Measurements from ENCODE around the gene MYO3B.
"Not testable (repeated sequence)": the region's sequence is repeated elsewhere in the genome, so short reads cannot be mapped to it uniquely, and the experiment has no call there.

The MYO3B gene

GRCh38 chr2:170240629-170241028 is 62.7 kb downstream of the MYO3B start:
- no peak for DNase-seq

- no peak for DNase-seq
Measured at GRCh38 chr2:170241756-170242155, 63.8 kb downstream of the MYO3B start.

- DNase-seq: no peak
Measured at GRCh38 chr2:170243118-170243837, 65.3 kb downstream of the MYO3B start.

- no peak for DNase-seq
Measured at GRCh38 chr2:170243898-170244297, 66.0 kb downstream of the MYO3B start.

DNA sequence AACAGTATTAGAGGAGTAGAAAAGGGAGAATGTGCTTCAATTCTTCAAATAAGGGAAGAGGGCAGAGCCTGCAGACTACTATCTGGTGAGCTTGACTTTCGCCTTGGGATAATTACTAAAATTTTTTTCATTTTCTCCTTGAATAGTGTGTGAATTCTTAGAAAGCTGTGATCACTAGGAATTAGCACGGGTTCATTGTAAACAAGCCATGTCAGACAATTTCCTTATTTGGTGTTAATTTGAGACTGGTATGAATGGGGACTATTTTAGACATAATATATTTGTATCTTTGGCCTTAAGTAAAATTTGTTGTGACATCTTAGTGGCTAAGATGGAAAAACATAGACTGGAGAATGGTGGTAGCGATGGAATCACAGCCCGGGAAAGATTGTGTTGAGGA is 66.6 kb downstream of the MYO3B start:
- no peak for DNase-seq

- DNase-seq: no peak
Measured at GRCh38 chr2:170245312-170245711, 67.4 kb downstream of the MYO3B start.

GRCh38 chr2:170247333-170247732 is 69.4 kb downstream of the MYO3B start:
- DNase-seq: no peak

DNA sequence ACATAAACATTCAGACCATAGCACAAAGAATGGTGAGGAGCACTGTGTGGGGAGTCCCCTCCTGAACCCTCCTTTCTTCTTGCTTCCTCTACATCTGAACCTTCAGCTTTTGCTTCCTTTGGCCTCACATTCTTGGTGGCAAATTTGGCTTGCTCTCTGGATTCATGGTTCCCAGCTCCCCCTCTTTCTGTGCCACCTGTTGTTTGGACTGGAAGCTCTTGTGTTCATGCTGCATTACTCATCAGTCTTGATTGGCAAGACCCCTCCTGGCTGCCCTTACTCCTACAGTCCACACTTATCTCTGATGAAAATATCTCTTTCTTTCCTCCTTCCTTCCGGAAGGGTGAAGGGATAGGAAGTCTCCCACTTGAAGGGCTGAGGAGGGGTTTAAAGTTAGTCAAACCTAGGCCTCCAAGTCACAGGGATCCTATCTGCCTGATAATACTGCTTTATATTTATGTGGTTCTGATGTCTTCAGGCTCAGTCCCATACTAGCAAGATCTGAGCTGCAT is 70.0 kb downstream of the MYO3B start:
- no peak for DNase-seq

- no peak for DNase-seq
Measured at GRCh38 chr2:170248574-170249393, 70.8 kb downstream of the MYO3B start.

DNA sequence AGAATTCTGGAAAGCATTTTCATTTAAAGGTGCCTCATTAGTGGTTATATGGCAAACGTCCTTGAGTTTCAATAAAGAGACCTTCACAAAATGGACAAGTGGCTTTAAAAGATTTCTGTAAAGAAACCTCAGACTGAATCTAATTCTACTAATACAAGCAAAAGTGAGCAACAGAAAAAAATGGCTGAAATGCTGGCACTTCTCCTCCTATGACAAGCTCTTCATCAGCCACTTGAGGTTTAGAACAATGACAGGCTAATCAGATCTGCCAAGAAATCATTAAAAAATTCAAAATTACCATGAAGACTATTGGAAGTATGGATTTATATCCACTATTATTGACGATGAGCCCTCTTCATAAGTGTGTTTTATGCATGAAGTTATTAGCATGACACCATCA is 71.8 kb downstream of the MYO3B start:
- no peak for DNase-seq

DNA sequence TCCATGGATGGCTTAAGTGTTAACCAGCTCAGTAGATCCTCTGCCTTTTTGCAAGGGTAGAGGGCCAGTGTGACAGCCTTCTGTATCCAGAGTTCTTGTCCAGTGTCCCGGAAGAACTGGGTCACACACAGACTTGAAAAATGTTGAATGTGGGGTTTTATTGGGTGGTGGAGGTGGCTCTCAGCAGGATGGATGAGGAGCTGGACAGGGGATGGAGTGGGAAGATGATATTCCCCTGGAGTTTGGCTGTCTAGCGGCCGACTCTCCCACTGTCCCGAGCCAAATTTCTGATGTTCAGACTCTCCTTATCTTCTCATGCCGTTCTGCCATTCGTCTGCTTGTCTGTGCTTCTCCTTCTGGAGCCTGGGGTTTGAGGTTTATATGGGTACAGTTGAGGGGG is 72.6 kb downstream of the MYO3B start:
- DNase-seq: no peak

DNA sequence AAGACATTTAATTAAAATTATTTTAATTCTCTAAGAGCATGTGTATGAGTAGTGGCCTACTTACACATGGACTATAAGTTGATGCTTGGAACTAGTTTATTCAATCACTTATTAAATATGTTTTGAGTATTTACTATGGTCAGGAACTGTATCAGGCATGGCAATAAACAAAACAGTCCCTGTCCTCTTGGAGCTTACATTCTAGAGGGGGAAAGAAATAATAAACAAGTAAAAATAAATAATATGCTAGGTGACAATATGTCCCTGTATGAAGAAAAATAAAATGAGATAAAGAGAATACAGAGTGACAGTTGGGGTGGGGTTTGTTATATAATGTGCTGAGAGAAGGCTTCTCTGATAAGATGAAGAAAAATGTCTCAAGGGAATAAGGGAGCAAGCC is 74.5 kb downstream of the MYO3B start:
- no peak for DNase-seq

GRCh38 chr2:170253721-170254230 is 75.8 kb downstream of the MYO3B start:
- DNase-seq: no peak

DNA sequence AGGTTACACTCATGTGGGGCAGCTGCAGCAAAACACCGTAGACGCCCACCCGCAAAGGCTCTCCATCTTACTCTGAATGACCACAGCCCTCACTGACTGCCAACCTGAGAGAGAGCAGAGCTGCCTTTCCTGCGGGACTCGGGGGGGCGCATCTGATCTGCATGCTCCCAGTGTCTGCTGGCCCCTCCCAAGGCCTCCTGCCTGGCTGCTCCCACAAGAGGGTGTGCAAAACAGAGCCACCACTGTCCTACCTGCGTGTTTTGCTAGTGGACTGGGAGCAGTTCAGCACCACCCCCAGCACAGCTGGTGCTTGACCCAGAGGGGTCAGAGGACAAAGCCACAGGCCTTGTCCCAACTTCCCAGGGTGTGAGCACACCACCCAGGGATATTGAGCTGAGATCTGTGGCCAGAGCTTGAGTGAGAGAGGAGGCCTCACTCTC is 76.4 kb downstream of the MYO3B start:
- DNase-seq: no peak

DNA sequence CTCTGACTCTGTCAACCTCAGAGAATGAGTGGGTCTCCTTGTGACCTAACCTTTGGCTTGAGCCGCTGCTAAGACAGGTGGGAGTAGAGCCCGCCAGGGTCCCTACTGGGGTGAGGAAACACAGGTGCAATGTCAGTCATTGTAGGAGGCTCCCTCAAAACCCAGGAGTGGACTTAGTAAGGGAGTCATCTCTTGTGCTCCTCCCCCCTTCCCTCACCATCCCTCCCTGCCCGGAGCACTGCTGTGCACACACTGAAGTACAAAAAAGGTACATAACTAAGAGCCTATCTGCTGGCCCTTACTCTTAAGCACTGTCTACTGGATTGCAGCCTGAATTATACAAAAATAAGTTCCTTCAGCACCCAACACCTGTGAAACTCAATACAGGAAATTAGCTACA is 77.2 kb downstream of the MYO3B start:
- DNase-seq: no peak

DNA sequence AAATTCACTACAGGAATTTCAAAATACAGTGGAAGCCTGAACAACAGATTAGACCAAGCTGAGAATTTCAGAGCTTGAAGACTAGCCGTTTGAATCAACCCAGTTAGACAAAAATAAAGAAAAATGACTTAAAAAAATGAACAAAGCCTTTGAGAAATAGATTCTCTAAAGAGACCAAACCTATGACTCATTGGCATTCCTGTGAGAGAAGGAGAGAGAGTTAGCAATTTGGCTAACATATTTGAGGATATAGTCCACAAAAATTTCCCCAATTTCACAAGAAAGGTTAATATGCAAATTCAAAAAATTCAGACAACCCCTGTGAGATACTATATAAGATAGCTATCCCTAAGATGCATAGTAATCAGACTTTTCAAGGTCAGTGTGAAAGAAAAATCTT is 78.0 kb downstream of the MYO3B start:
- no peak for DNase-seq

DNA sequence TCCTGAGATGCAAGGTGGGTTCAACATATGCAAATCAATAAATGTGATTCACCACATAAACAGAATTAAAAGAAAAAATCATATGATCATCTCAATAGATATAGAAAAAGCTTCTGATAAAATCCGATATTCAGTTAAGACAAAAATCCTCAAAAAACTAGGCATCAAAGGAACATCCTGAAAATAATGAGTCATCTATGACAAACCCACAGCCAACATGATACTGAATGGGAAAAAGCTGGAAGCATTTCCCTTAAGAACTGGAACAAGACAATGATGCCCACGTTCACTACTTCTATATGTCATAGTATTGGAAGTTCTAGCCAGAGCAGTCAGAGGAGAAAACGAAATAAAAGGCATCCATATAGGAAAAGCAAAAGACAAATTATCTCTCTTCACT is 80.4 kb downstream of the MYO3B start:
- DNase-seq: no peak

- no peak for DNase-seq
Measured at GRCh38 chr2:170260188-170260587, 82.2 kb downstream of the MYO3B start.

- no peak for DNase-seq
Measured at GRCh38 chr2:170261566-170261965, 83.6 kb downstream of the MYO3B start.

DNA sequence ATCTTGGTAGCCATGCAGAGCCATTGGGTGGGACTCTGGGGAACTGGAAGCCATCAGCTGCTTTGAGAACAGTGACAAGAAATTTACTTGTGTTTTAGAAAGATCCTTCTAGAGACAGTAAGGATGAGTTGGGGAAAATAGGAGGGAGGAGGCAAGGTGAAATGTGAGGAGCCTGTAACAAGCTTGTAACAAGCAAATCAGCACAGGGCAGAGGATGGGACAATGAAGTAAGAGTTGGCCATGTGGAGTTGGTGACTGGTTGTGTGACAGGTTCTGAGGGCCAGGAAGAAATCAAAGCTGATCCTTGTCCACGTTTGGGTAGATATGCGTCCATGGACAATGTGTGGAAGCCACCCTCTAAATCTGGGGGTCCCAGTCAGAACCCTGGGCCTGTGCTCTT is 84.4 kb downstream of the MYO3B start:
- no peak for DNase-seq

DNA sequence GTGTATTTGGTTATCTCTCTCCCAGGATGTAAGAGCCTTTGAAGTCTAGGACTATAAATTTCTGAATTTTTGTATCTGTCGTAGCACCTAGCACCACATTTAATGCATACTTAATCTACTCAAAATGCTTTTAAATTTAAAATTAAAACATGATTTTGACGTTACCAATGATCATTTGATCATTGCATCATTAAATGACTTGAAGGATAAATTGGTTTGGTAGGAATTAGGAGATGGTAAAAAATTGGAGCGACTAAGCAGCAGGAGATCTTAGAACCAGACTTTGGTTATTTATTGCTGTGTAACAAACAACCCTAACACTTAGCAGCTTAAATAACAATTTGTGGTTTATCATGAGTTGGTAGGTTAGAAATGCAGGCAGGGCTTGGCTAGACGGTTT is 84.9 kb downstream of the MYO3B start:
- no peak for DNase-seq

- DNase-seq: not testable (repeated sequence)
Measured at GRCh38 chr2:170263728-170264521, 86.0 kb downstream of the MYO3B start.

GRCh38 chr2:170264522-170264860 is 86.5 kb downstream of the MYO3B start:
- DNase-seq: no peak
